Measurements from ENCODE around the gene PGF. TPM values are rescaled to one million over a fixed set of nuclear protein-coding genes. Genes with fewer than 3 reads are reported as not detected.

PGF gene
- polyA plus RNA-seq, 6 donors from 2014 or later, result 0.13 to 0.65 (median 0.15) TPM; not detected in 2

- ATAC-seq (ENCODE audit: low read depth in 2 of 2), result no peak
- DNase-seq, result no peak
- Mint-ChIP-seq H3K9me3 (no peaks in the 10 kb centered on the region), H3K4me3 (no peak overlapping the region), H3K27ac (no peak overlapping the region), H3K4me1 (peaks cover 0 to 2% (median 0%) of the 10 kb centered on the region in 3 donors), H3K36me3 (no peaks in the 10 kb centered on the region), H3K27me3 (no peaks in the 10 kb centered on the region)
These were observed 41.9 kb downstream of the PGF start for GRCh38 chr14:74913393-74913910.

GRCh38 chr14:74912801-74913200 is 42.6 kb downstream of the PGF start:
- no peak for ATAC-seq (ENCODE audit: low read depth in 2 of 2)
- H3K36me3 Mint-ChIP-seq, result no peaks in the 10 kb centered on the region
- H3K27ac Mint-ChIP-seq, result peak overlapping the region in 1 of 6 donors; percentile 93

DNA sequence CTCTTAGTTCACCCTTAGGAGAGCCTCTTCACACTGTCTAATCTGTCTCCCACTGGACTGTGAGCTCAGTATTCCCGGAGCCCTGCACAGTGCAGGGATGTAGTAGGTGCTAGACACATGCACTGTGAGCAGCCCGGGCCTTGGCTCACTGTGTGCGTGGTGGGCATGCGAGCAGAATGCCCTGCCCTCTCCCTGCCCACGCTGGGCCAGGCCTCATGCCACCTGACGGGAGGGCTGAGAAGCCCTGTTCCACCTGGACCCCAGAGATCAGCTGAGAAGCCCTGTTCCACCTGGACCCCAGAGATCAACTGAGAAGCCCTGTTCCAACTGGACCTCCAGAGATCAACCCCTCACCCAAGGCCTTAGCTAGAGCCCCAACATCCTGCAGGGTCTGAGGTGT is 43.3 kb downstream of the PGF start:
- Mint-ChIP-seq H3K9me3 (no peaks in the 10 kb centered on the region), H3K27ac (no peak overlapping the region), H3K36me3 (no peaks in the 10 kb centered on the region), H3K27me3 (no peaks in the 10 kb centered on the region), H3K4me1 (peaks cover 4 to 5% (median 5%) of the 10 kb centered on the region in 3 donors), H3K4me3 (no peak overlapping the region)
- DNase-seq (no peak), ATAC-seq (ENCODE audit: low read depth in 2 of 2) (no peak)

More at GRCh38 chr14:74912801-74913200, 42.6 kb downstream of the PGF start:
- Mint-ChIP-seq H3K9me3 (no peaks in the 10 kb centered on the region), H3K4me3 (no peak overlapping the region), H3K27me3 (no peaks in the 10 kb centered on the region), H3K4me1 (peaks cover 0 to 2% (median 0%) of the 10 kb centered on the region in 3 donors)
- DNase-seq, result no peak

- no peaks in the 10 kb centered on the region for H3K36me3 Mint-ChIP-seq
- H3K27me3 Mint-ChIP-seq, result no peaks in the 10 kb centered on the region
- peaks cover 7 to 8% (median 7%) of the 10 kb centered on the region in 3 donors for H3K4me1 Mint-ChIP-seq
- H3K4me3 Mint-ChIP-seq, result no peak overlapping the region
- ATAC-seq (ENCODE audit: low read depth in 2 of 2) (no peak), DNase-seq (no peak)
- H3K9me3 Mint-ChIP-seq, result no peaks in the 10 kb centered on the region
- no peak overlapping the region for H3K27ac Mint-ChIP-seq
These were observed 43.7 kb downstream of the PGF start for GRCh38 chr14:74911704-74912103.

DNA sequence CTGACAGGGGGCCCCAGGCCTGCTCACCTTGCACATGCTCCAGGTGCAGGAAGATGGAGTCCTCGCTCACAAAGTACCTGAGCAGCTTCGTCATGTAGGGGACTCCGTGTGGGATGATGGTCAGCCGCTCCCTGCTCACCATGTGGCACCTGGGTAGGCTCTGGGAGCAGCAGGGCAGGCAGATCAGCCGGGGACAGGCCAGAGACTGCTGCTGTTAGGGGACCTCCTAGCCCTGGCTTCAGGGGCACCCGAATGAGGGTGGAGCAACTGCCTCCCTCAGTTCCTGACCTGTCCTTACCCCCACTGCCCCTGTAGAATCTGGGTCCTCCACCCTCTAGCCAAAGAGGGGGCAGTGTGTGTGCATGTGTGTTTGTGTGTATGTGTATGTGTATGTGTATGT is 44.2 kb downstream of the PGF start:
- Mint-ChIP-seq H3K36me3 (no peaks in the 10 kb centered on the region), H3K9me3 (no peaks in the 10 kb centered on the region), H3K27me3 (no peaks in the 10 kb centered on the region), H3K4me1 (peaks cover 7 to 8% (median 7%) of the 10 kb centered on the region in 3 donors), H3K4me3 (no peak overlapping the region), H3K27ac (no peak overlapping the region)
- ATAC-seq (ENCODE audit: low read depth in 2 of 2) (no peak), DNase-seq (no peak)

- DNase-seq, result no peak
- peaks cover 7 to 12% (median 7%) of the 10 kb centered on the region in 3 donors for H3K4me1 Mint-ChIP-seq
- no peaks in the 10 kb centered on the region for H3K27me3 Mint-ChIP-seq
- H3K9me3 Mint-ChIP-seq, result no peaks in the 10 kb centered on the region
- H3K4me3 Mint-ChIP-seq, result no peak overlapping the region
- H3K27ac Mint-ChIP-seq, result peak overlapping the region in 1 of 6 donors; percentile 90
- no peaks in the 10 kb centered on the region for H3K36me3 Mint-ChIP-seq
- no peak for ATAC-seq (ENCODE audit: low read depth in 2 of 2)
These were observed 44.8 kb downstream of the PGF start for GRCh38 chr14:74910556-74910955.

- Mint-ChIP-seq H3K36me3 (no peaks in the 10 kb centered on the region), H3K27me3 (no peaks in the 10 kb centered on the region), H3K4me1 (peaks cover 7 to 16% (median 7%) of the 10 kb centered on the region in 3 donors), H3K9me3 (no peaks in the 10 kb centered on the region), H3K4me3 (no peak overlapping the region), H3K27ac (no peak overlapping the region)
- ATAC-seq (ENCODE audit: low read depth in 2 of 2) (no peak), DNase-seq (no peak)
These were observed 45.5 kb downstream of the PGF start for GRCh38 chr14:74909911-74910310.

DNA sequence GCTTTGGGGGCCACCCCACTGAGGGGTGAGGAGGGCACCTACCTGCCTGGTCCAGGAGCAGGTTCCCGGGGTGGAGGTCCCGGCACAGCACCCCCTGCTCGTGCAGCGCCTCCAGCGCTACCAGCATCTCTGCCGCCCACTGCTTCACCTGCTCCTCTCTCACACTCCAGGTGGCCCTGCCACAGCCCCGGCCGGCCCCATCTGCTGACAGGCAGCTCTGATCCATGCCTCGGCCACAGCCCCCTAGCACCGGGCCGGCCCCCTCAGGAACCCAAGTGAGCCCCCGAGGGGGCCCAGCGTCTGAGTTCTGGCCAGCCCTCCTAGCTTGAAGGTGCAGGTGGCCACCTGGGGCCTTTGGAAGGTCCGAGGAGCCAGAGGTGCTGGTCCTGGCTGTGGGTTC is 45.9 kb downstream of the PGF start:
- Mint-ChIP-seq H3K9me3 (no peaks in the 10 kb centered on the region), H3K27ac (no peak overlapping the region)
- ATAC-seq (ENCODE audit: low read depth in 2 of 2), result no peak

GRCh38 chr14:74908861-74909341 is 46.5 kb downstream of the PGF start:
- Mint-ChIP-seq H3K27me3 (no peaks in the 10 kb centered on the region), H3K36me3 (peaks cover 0 to 4% of the 10 kb centered on the region in 2 donors), H3K9me3 (no peaks in the 10 kb centered on the region), H3K4me1 (peaks cover 7 to 16% (median 12%) of the 10 kb centered on the region in 3 donors), H3K27ac (no peak overlapping the region), H3K4me3 (no peak overlapping the region)
- DNase-seq (no peak), ATAC-seq (ENCODE audit: low read depth in 2 of 2) (no peak)

More for the DNA sequence above, 45.9 kb downstream of the PGF start:
- H3K4me1 Mint-ChIP-seq, result peaks cover 7 to 16% (median 11%) of the 10 kb centered on the region in 3 donors
- no peak overlapping the region for H3K4me3 Mint-ChIP-seq
- no peaks in the 10 kb centered on the region for H3K27me3 Mint-ChIP-seq
- no peak for DNase-seq
- H3K36me3 Mint-ChIP-seq, result peaks cover 0 to 3% of the 10 kb centered on the region in 2 donors

- DNase-seq, result no peak
- H3K27me3 Mint-ChIP-seq, result no peaks in the 10 kb centered on the region
- H3K4me3 Mint-ChIP-seq, result no peak overlapping the region
- peaks cover 0 to 8% of the 10 kb centered on the region in 2 donors for H3K36me3 Mint-ChIP-seq
- no peak overlapping the region for H3K27ac Mint-ChIP-seq
- no peak for ATAC-seq (ENCODE audit: low read depth in 2 of 2)
- H3K4me1 Mint-ChIP-seq, result peaks cover 7 to 20% (median 12%) of the 10 kb centered on the region in 3 donors
- no peaks in the 10 kb centered on the region for H3K9me3 Mint-ChIP-seq
These were observed 47.7 kb downstream of the PGF start for GRCh38 chr14:74907744-74908143.

DNA sequence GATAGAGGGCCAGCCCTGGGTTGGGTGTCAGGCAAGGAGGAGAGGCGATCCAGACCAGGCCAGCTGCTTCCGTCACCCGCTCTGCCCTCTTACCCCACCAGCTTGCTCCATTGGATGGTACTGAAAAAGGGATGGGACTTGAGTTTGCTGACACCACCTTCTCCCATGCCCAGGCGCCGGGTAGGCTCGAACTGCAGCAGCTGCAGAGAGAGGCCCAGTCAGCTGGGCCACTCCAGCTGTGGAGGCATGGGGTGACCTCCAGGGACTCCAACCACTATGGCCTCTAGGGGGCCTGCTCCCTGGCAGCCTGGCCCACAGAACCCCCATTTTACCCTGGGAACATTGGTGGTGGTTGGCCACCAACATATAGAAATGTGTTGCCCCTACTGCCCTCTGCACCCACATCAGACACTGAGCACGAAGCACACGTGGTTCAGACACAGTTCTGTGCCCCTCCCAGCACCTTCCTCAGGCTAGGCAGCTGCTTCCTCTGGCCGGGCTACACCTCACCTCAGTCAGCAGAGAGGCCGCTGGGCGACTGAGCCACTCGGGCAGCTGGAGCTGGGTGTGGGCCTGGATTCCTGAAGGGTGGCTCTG is 48.4 kb downstream of the PGF start:
- Mint-ChIP-seq H3K4me1 (peaks cover 7 to 19% (median 17%) of the 10 kb centered on the region in 3 donors), H3K4me3 (no peak overlapping the region), H3K36me3 (peaks cover 0 to 15% of the 10 kb centered on the region in 2 donors), H3K9me3 (no peaks in the 10 kb centered on the region), H3K27me3 (no peaks in the 10 kb centered on the region), H3K27ac (peak overlapping the region in 1 of 6 donors; percentile 56)
- DNase-seq (no peak), ATAC-seq (ENCODE audit: low read depth in 2 of 2) (peak; percentile 27 to 31)

DNA sequence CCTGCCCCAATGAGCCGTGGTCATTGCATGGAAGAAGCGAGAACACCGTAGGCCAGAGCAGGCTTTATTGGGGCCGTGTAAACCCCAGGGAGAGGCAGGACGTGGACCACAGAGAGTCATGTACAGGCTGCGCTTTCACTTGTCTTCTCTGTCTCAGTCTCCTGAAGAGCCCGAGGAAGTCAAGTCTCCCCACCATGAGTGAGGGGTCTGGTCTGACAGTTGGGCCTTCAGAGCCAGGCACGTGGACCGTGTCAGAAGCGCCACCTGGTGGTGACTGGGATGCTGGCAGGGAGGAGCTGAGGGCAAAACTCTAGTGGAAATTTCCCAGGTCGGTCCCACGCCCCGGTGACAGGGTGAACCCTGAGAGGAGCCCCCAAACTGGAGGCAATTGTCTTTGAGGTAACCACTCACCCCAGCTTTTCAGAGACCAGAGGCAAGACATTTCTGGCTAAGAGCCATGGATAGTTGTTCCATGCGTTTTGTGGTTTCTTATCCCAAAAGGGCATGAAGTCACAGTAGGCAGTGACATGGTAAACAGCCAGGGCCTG is 49.7 kb downstream of the PGF start:
- peak overlapping the region in 3 of 6 donors; percentile 29 to 59 (median 56) for H3K27ac Mint-ChIP-seq
- ATAC-seq (ENCODE audit: low read depth in 2 of 2) (peak; percentile 67 to 78), DNase-seq (peak; percentile 64)
- peaks cover 0 to 15% of the 10 kb centered on the region in 2 donors for H3K36me3 Mint-ChIP-seq
- H3K4me1 Mint-ChIP-seq, result peaks cover 7 to 18% (median 17%) of the 10 kb centered on the region in 3 donors
- H3K4me3 Mint-ChIP-seq, result peak overlapping the region in 1 of 8 donors; percentile 2
- no peaks in the 10 kb centered on the region for H3K9me3 Mint-ChIP-seq
- no peaks in the 10 kb centered on the region for H3K27me3 Mint-ChIP-seq

DNA sequence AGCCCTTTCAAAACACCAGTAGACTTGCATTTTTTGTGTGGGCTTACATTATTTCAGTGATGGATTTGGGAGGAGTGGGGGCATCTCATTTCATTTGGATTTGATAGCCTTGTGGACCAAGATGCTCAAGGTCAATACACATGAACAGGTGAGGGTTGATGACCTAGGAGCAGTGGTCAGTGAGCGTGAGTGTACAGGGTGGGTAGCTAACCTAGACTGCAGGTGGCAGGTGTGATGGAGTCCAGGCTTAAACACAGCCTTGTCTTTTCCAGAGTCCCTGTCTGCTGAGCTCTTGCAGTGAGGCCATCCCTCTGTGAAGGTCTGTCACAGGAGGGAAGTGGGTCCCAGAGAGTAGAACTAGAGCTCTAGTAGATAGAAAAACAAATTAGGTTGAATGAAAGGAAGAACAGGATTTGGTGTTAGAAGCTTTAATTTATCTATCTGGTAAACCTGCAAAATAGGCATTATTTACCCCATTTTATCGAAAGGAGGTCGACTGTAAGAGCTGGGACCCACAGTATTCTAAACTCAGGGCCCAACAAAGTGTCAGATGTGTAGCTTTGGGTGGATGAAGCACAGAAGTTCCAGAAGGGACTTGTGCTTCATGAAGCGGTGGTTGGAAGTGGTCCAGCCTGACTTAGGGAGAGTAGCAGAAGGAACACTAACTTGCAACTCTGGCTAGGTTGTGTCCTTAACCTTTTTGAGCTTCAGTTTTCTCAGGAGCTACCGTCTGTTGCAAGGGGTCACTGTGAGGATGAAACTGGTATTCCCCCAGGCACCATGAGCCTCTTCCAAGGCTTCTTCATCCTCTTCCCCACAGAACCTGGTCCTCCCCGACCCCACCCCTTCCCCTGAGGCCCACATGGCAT is 50.5 kb downstream of the PGF start:
- ATAC-seq (ENCODE audit: low read depth in 2 of 2), result no peak
- Mint-ChIP-seq H3K27me3 (no peaks in the 10 kb centered on the region), H3K4me1 (peaks cover 7 to 18% (median 17%) of the 10 kb centered on the region in 3 donors), H3K27ac (peak overlapping the region; percentile 33 to 82 (median 56)), H3K9me3 (no peaks in the 10 kb centered on the region), H3K36me3 (peaks cover 6 to 18% of the 10 kb centered on the region in 2 donors), H3K4me3 (no peak overlapping the region)
- no peak for DNase-seq

All from naive B cell (primary cell).